Kidney glomerular epithelial cell (primary cell): ENCODE results near the gene PALLD.
A peak's percentile ranks its signal among the peaks of the same experiment; 100 is the strongest.
"Not testable (repeated sequence)": the region's sequence is repeated elsewhere in the genome, so short reads cannot be mapped to it uniquely, and the experiment has no call there.

Experiments
- DNase-seq: peaks from one replicate; lab custom pipeline; 2025; lab: John Stamatoyannopoulos, UW

PALLD gene

GRCh38 chr4:168496834-168497233 lies at the start of gene PALLD:
TSS of gene PALLD (plus strand) at chr4:168497052.
- no peak for DNase-seq

GRCh38 chr4:168449063-168449462 lies 47.8 kb upstream of the PALLD start:
- DNase-seq, result not testable (repeated sequence)

- peak; percentile 22 for DNase-seq
Observed at GRCh38 chr4:168449719-168450452, 47.0 kb upstream of the PALLD start.

GRCh38 chr4:168451331-168451730 lies 45.5 kb upstream of the PALLD start:
- no peak for DNase-seq

GRCh38 chr4:168451744-168452390 lies 45.0 kb upstream of the PALLD start:
- peak; percentile 90 for DNase-seq

GRCh38 chr4:168453146-168453545 lies 43.7 kb upstream of the PALLD start:
- DNase-seq, result no peak

GRCh38 chr4:168458256-168458655 lies 38.6 kb upstream of the PALLD start:
- DNase-seq, result not testable (repeated sequence)

GRCh38 chr4:168461821-168462220 lies 35.0 kb upstream of the PALLD start:
- DNase-seq, result no peak

GRCh38 chr4:168472920-168473319 lies 23.9 kb upstream of the PALLD start:
- no peak for DNase-seq

GRCh38 chr4:168474660-168475320 lies 22.1 kb upstream of the PALLD start:
- DNase-seq, result no peak

GRCh38 chr4:168475745-168476144 lies 21.1 kb upstream of the PALLD start:
- DNase-seq, result no peak

- no peak for DNase-seq
Observed at GRCh38 chr4:168478868-168479267, 18.0 kb upstream of the PALLD start.

- peak; percentile 90 for DNase-seq
Observed at GRCh38 chr4:168480931-168481611, 15.8 kb upstream of the PALLD start.

- DNase-seq, result no peak
Observed at GRCh38 chr4:168483811-168484210, 13.0 kb upstream of the PALLD start.

GRCh38 chr4:168484626-168485025 lies 12.2 kb upstream of the PALLD start:
- peak; percentile 20 for DNase-seq

GRCh38 chr4:168485156-168485910 lies 11.5 kb upstream of the PALLD start:
- DNase-seq, result no peak

- DNase-seq, result peak; percentile 77
Observed at GRCh38 chr4:168486912-168487281, 10.0 kb upstream of the PALLD start.

GRCh38 chr4:168487282-168488035 lies 9.4 kb upstream of the PALLD start:
- DNase-seq, result no peak

GRCh38 chr4:168488869-168489274 lies 8.0 kb upstream of the PALLD start:
- no peak for DNase-seq

GRCh38 chr4:168489616-168490015 lies 7.2 kb upstream of the PALLD start:
- no peak for DNase-seq

GRCh38 chr4:168490711-168491110 lies 6.1 kb upstream of the PALLD start:
- DNase-seq, result no peak
